HEK293 (cell line): ENCODE data around the gene PES1.

Experiments used
- CTCF ChIA-PET: fragments of 350-600 bp; formaldehyde crosslinking; extraction: SDS; loops from one replicate; lab custom pipeline; 2021; ENCODE audit warnings: antibody characterized with exemption; lab: Yijun Ruan, JAX
- POLR2A ChIA-PET: fragments of 300-600 bp; formaldehyde crosslinking; extraction: SDS; loops from one replicate; lab custom pipeline; 2020; ENCODE audit warnings: antibody characterized with exemption, inconsistent platforms; lab: Yijun Ruan, JAX
- H3K27ac ChIP-seq: fragments of 200-500 bp; sonication (Bioruptor generic); 2 replicates; pipeline ENCODE4 v1.5.1; 2014; ENCODE audit warnings: low read depth, low read length, control low read depth, inconsistent platforms; ENCODE audit errors: extremely low read depth
- H3K36me3 ChIP-seq, 2 experiments: fragments of 200-500 bp in 1 of 2; sonication (Bioruptor generic) in 1 of 2; 1 replicate in 1 of 2; 2 replicates in 1 of 2; pipeline ENCODE4 v1.5.1; 2014 to 2017; ENCODE audit warnings: inconsistent platforms in 2 of 2, low read length in 2 of 2; ENCODE audit not compliant: control insufficient read depth in 2 of 2, insufficient read depth in 1 of 2
- H3K4me1 ChIP-seq: fragments of 200-500 bp; sonication (Bioruptor generic); 2 replicates; pipeline ENCODE4 v1.5.1; 2014; ENCODE audit warnings: mild to moderate bottlenecking, low read length, inconsistent platforms; ENCODE audit not compliant: control insufficient read depth, insufficient read depth
- H3K4me3 ChIP-seq: 2 replicates; pipeline ENCODE4 v1.5.1; 2011; ENCODE audit warnings: low read depth, mild to moderate bottlenecking, control low read depth, low read length, moderate library complexity
- H3K9me3 ChIP-seq: fragments of 200-500 bp; sonication (Bioruptor generic); 2 replicates; pipeline ENCODE4 v1.5.1; 2014; ENCODE audit warnings: low read depth, low read length, inconsistent platforms; ENCODE audit not compliant: control insufficient read depth, insufficient read depth
- ATF2 ChIP-seq: fragments of 450-650 bp; formaldehyde crosslinking; IDR thresholded peaks from 2 replicates; pipeline ENCODE4 v1.5.1; 2016; ENCODE audit warnings: missing biosample characterization, missing genetic modification characterization, low read depth
- GLIS1 ChIP-seq: fragments of 450-650 bp; formaldehyde crosslinking; IDR thresholded peaks from 2 replicates; pipeline ENCODE4 v1.5.1; 2016; ENCODE audit warnings: missing biosample characterization, missing genetic modification characterization
- KLF8 ChIP-seq: fragments of 450-650 bp; formaldehyde crosslinking; IDR thresholded peaks from 2 replicates; pipeline ENCODE4 v1.5.1; 2016; ENCODE audit warnings: missing biosample characterization, missing genetic modification characterization
- PRDM2 ChIP-seq: fragments of 450-650 bp; formaldehyde crosslinking; IDR thresholded peaks from 2 replicates; pipeline ENCODE4 v1.5.1; 2016; ENCODE audit warnings: missing biosample characterization, missing genetic modification characterization, borderline replicate concordance
- SP2 ChIP-seq: fragments of 450-650 bp; formaldehyde crosslinking; IDR thresholded peaks from 2 replicates; pipeline ENCODE4 v1.5.1; 2016; ENCODE audit warnings: missing biosample characterization, missing genetic modification characterization
- ZBTB1 ChIP-seq: fragments of 450-650 bp; formaldehyde crosslinking; IDR thresholded peaks from 2 replicates; pipeline ENCODE4 v1.5.1; 2016; ENCODE audit warnings: missing biosample characterization, missing genetic modification characterization
- ZBTB20 ChIP-seq: fragments of 450-650 bp; formaldehyde crosslinking; IDR thresholded peaks from 2 replicates; pipeline ENCODE4 v1.5.1; 2016; ENCODE audit warnings: missing biosample characterization, missing genetic modification characterization
- ZNF138 ChIP-seq: fragments of 450-650 bp; formaldehyde crosslinking; IDR thresholded peaks from 2 replicates; pipeline ENCODE4 v1.5.1; 2016; ENCODE audit warnings: missing biosample characterization, missing genetic modification characterization, borderline replicate concordance
- ZNF157 ChIP-seq: fragments of 450-650 bp; formaldehyde crosslinking; IDR thresholded peaks from 2 replicates; pipeline ENCODE4 v1.5.1; 2016; ENCODE audit warnings: missing biosample characterization, missing genetic modification characterization
- ZNF26 ChIP-seq: fragments of 450-650 bp; formaldehyde crosslinking; IDR thresholded peaks from 2 replicates; pipeline ENCODE4 v1.5.1; 2016; ENCODE audit warnings: missing biosample characterization, missing genetic modification characterization
- ZNF473 ChIP-seq: fragments of 450-650 bp; formaldehyde crosslinking; IDR thresholded peaks from 2 replicates; pipeline ENCODE4 v1.5.1; 2017; ENCODE audit warnings: missing biosample characterization, missing genetic modification characterization
- ZNF530 ChIP-seq: fragments of 450-650 bp; formaldehyde crosslinking; IDR thresholded peaks from 2 replicates; pipeline ENCODE4 v1.5.1; 2016; ENCODE audit warnings: low read depth, missing biosample characterization, missing genetic modification characterization
- ZNF548 ChIP-seq: fragments of 450-650 bp; formaldehyde crosslinking; IDR thresholded peaks from 2 replicates; pipeline ENCODE4 v1.5.1; 2016; ENCODE audit warnings: missing biosample characterization, missing genetic modification characterization
- ZNF623 ChIP-seq: fragments of 450-650 bp; formaldehyde crosslinking; IDR thresholded peaks from 2 replicates; pipeline ENCODE4 v1.5.1; 2016; ENCODE audit warnings: missing biosample characterization, missing genetic modification characterization
- ZNF654 ChIP-seq: fragments of 450-650 bp; formaldehyde crosslinking; IDR thresholded peaks from 2 replicates; pipeline ENCODE4 v1.5.1; 2016; ENCODE audit warnings: low read depth, missing biosample characterization, missing genetic modification characterization
- ZNF660 ChIP-seq: fragments of 450-650 bp; IDR thresholded peaks from 2 replicates; pipeline ENCODE4 v1.5.1; 2018; ENCODE audit warnings: missing biosample characterization, mild to moderate bottlenecking, missing genetic modification characterization
- ZNF707 ChIP-seq: fragments of 450-650 bp; formaldehyde crosslinking; IDR thresholded peaks from 2 replicates; pipeline ENCODE4 v1.5.1; 2016; ENCODE audit warnings: missing biosample characterization, missing genetic modification characterization
- ZNF837 ChIP-seq: fragments of 450-650 bp; formaldehyde crosslinking; IDR thresholded peaks from 2 replicates; pipeline ENCODE4 v1.5.1; 2016; ENCODE audit warnings: missing biosample characterization, missing genetic modification characterization
- ZSCAN16 ChIP-seq: fragments of 450-650 bp; formaldehyde crosslinking; IDR thresholded peaks from 2 replicates; pipeline ENCODE4 v1.5.1; 2016; ENCODE audit warnings: missing biosample characterization, missing genetic modification characterization
- ZXDB ChIP-seq: fragments of 450-650 bp; formaldehyde crosslinking; IDR thresholded peaks from 2 replicates; pipeline ENCODE4 v1.5.1; 2016; ENCODE audit warnings: missing biosample characterization, missing genetic modification characterization
- TF ChIP-seq, protein P1 (sequence below): fragments of 450-650 bp; formaldehyde crosslinking; IDR thresholded peaks from 2 replicates; pipeline ENCODE4 v1.5.1; 2016; ENCODE audit warnings: missing biosample characterization, missing genetic modification characterization

PES1 gene

GRCh38 chr22:30614268-30614667, 22.6 kb upstream of the PES1 start:
- Histone ChIP-seq H3K9me3 (no peaks in the 10 kb centered on the region), H3K4me1 (no peaks in the 10 kb centered on the region), H3K27ac (no peak overlapping the region), H3K4me3 (no peak overlapping the region), H3K36me3 (peaks cover 0 to 6% of the 10 kb centered on the region in 2 experiments; a peak in 1 of 3 replicates)
- POLR2A ChIA-PET: no interaction called here
- TF ChIP-seq ZNF837 (no peak), ZNF548 (tag by site-specific recombination) (no peak), ZSCAN16 (no peak), ZNF138 (no peak), SP2 (tag by site-specific recombination) (no peak), ZBTB1 (tag by site-specific recombination) (no peak), ATF2 (no peak), ZNF654 (tag by site-specific recombination) (no peak), ZNF707 (tag by site-specific recombination) (no peak), ZXDB (no peak), ZNF530 (tag by site-specific recombination) (no peak), ZNF26 (tag by site-specific recombination) (no peak), ZBTB20 (tag by site-specific recombination) (no peak), PRDM2 (tag by site-specific recombination) (no peak), GLIS1 (tag by site-specific recombination) (no peak), ZNF623 (tag by site-specific recombination) (no peak)
- TF ChIP-seq, protein P1, sequence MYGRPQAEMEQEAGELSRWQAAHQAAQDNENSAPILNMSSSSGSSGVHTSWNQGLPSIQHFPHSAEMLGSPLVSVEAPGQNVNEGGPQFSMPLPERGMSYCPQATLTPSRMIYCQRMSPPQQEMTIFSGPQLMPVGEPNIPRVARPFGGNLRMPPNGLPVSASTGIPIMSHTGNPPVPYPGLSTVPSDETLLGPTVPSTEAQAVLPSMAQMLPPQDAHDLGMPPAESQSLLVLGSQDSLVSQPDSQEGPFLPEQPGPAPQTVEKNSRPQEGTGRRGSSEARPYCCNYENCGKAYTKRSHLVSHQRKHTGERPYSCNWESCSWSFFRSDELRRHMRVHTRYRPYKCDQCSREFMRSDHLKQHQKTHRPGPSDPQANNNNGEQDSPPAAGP (tag by site-specific recombination): no peak
- CTCF ChIA-PET: interaction anchor here (3.2 kb wide), 1 partner anchor 20 kb away, joined by 10 read pairs; the partner anchor contains the start of gene SLC35E4

GRCh38 chr22:30612789-30613188, 21.1 kb upstream of the PES1 start:
- POLR2A ChIA-PET: no interaction called here
- Histone ChIP-seq H3K36me3 (peaks cover 0 to 6% of the 10 kb centered on the region in 2 experiments; a peak in 1 of 3 replicates), H3K27ac (no peak overlapping the region), H3K4me3 (no peak overlapping the region), H3K9me3 (no peaks in the 10 kb centered on the region), H3K4me1 (no peaks in the 10 kb centered on the region)
- no peak for TF ChIP-seq KLF8 (tag by site-specific recombination)
- TF ChIP-seq ZNF157 (tag by site-specific recombination): no peak
- no peak for TF ChIP-seq ZNF660 (tag by site-specific recombination)
- no peak for TF ChIP-seq ZNF473 (tag by site-specific recombination)
- CTCF ChIA-PET: interaction anchor here (0.7 kb wide), 1 partner anchor 18 kb away, joined by 3 read pairs; no protein-coding TSS in a partner anchor
